ENCODE results near the gene FBXW4. TPM values are rescaled to one million over a fixed set of nuclear protein-coding genes. Genes with fewer than 3 reads are reported as not detected.

The FBXW4 gene
- total RNA-seq, 6 experiments from 2014 or later, result 15.1 to 29.5 (median 25.6) TPM

GRCh38 chr10:101618871-101619270, 76.1 kb downstream of the FBXW4 start:
- Histone ChIP-seq H3K36me3 (peaks cover 0 to 3% (median 0%) of the 10 kb centered on the region in 4 donors), H3K4me1 (no peaks in the 10 kb centered on the region), H3K4me3 (no peak overlapping the region), H3K9me3 (no peaks in the 10 kb centered on the region), H3K27me3 (no peaks in the 10 kb centered on the region), H3K27ac (no peak overlapping the region)
- ATAC-seq, result no peak
- no peak for DNase-seq
- WGBS (ENCODE audit: insufficient coverage, low coverage, low lambda C conversion rate, missing lambda C conversion rate), result 80% methylated on average over 1 of the region's 2 CpGs
- no peak for TF ChIP-seq POLR2A (IDR thresholded peaks at IDR 0.05)
- TF ChIP-seq, protein P1, sequence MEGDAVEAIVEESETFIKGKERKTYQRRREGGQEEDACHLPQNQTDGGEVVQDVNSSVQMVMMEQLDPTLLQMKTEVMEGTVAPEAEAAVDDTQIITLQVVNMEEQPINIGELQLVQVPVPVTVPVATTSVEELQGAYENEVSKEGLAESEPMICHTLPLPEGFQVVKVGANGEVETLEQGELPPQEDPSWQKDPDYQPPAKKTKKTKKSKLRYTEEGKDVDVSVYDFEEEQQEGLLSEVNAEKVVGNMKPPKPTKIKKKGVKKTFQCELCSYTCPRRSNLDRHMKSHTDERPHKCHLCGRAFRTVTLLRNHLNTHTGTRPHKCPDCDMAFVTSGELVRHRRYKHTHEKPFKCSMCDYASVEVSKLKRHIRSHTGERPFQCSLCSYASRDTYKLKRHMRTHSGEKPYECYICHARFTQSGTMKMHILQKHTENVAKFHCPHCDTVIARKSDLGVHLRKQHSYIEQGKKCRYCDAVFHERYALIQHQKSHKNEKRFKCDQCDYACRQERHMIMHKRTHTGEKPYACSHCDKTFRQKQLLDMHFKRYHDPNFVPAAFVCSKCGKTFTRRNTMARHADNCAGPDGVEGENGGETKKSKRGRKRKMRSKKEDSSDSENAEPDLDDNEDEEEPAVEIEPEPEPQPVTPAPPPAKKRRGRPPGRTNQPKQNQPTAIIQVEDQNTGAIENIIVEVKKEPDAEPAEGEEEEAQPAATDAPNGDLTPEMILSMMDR (IDR thresholded peaks at IDR 0.05), result no peak
- intact Hi-C loops (cut with DNase I), result no loop called here

DNA sequence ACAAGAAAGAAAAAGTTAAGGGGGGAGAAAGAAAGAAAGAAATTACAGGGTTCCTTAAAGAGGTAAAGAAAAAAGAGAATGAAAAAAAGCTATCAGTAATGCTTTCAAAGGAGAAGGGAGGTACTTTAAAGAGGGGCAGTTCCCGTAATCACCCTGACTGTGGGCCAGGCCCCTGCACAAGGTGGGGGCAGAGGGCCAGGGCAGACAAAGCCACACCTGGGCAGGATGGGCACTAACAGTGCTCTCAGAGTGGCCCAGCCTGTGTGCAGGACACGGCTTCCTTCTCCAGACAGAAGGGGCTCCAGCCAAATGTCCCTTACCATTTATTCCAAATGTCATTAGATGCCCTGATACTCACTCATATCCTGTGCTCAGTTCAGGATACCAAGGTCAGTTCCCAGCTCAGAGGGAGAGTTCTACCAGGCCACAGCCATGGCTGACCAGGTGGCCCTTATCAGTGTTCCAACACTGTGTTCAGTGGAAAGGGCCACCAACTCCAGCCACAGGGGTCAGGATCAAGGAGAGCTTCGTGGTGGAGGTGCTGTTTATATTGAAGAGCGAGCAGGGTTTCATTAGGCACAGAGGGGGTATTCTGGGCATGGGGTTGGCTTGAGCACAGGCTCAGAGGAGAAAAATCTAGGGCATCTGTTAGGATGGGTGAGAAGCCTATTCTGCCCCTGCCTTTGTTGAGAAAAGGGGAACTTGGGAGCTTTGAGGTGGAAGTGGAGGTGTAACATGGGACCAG, 77.0 kb downstream of the FBXW4 start:
- Histone ChIP-seq H3K9me3 (no peaks in the 10 kb centered on the region), H3K4me1 (no peaks in the 10 kb centered on the region), H3K4me3 (no peak overlapping the region), H3K27ac (no peak overlapping the region), H3K36me3 (peaks cover 0 to 3% (median 0%) of the 10 kb centered on the region in 4 donors), H3K27me3 (no peaks in the 10 kb centered on the region)
- no peak for ATAC-seq
- 85% methylated on average over 2 of the region's 4 CpGs for WGBS (ENCODE audit: insufficient coverage, low coverage, low lambda C conversion rate, missing lambda C conversion rate)
- DNase-seq, result no peak
- intact Hi-C loops (cut with DNase I), result no loop called here
- TF ChIP-seq, protein P1 (IDR thresholded peaks at IDR 0.05), result no peak
- TF ChIP-seq POLR2A (IDR thresholded peaks at IDR 0.05), result no peak

- peaks cover 0 to 2% (median 0%) of the 10 kb centered on the region in 4 donors for H3K36me3 ChIP-seq
- no peak overlapping the region for H3K27ac ChIP-seq
- ATAC-seq (no peak), DNase-seq (no peak)
- TF ChIP-seq, protein P1 (IDR thresholded peaks at IDR 0.05), result no peak
- TF ChIP-seq POLR2A (IDR thresholded peaks at IDR 0.05), result no peak
- H3K27me3 ChIP-seq, result no peaks in the 10 kb centered on the region
- intact Hi-C loops (cut with DNase I), result no loop called here
- 86% methylated on average over 6 of the region's 8 CpGs for WGBS (ENCODE audit: insufficient coverage, low coverage, low lambda C conversion rate, missing lambda C conversion rate)
- H3K4me1 ChIP-seq, result no peaks in the 10 kb centered on the region
- H3K9me3 ChIP-seq, result no peaks in the 10 kb centered on the region
- H3K4me3 ChIP-seq, result no peak overlapping the region
These were observed 77.7 kb downstream of the FBXW4 start for GRCh38 chr10:101617102-101617823.

DNA sequence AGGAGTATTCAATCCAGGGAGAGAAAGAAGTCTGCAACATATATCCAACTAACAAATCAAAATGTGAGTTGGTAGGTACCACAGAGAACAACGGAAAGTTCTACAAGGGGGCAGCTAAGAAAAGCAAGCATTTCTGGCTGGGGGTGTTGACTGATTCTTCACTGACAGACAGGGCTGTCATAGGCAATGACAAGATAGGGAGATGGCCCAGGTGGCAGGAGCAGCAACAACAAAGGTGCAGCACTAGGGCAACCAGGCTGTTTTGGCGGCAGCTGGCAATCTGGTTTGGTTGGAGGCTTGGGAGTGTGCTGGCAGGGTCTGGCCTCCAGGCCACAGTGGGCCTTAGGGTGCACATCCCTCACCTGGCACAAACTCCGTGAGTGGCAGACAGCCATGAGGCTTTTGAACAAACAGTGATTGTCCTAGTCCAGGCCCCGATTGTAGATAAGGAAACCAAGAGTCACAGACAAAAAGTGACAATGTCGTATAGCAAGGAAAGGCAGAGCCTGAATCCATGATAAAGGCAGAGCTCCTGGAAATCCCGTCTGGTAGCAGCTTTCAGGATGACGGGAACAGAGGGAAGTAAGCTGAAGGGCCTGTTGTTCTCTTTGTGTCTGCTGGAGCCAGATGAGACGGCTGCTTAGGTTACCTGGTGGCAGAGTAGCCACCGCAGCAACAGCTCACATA, 78.4 kb downstream of the FBXW4 start:
- TF ChIP-seq POLR2A (IDR thresholded peaks at IDR 0.05), result no peak
- TF ChIP-seq, protein P1 (IDR thresholded peaks at IDR 0.05), result no peak
- H3K27me3 ChIP-seq, result no peaks in the 10 kb centered on the region
- WGBS (ENCODE audit: insufficient coverage, low coverage, low lambda C conversion rate, missing lambda C conversion rate), result 48% methylated on average over 4 of the region's 9 CpGs
- H3K4me3 ChIP-seq, result no peak overlapping the region
- DNase-seq, result no peak
- H3K36me3 ChIP-seq, result peaks cover 0 to 4% (median 0%) of the 10 kb centered on the region in 4 donors
- peak in 2 of 4 donors; percentile 18 for ATAC-seq
- no peaks in the 10 kb centered on the region for H3K4me1 ChIP-seq
- H3K27ac ChIP-seq, result no peak overlapping the region
- H3K9me3 ChIP-seq, result no peaks in the 10 kb centered on the region
- intact Hi-C loops (cut with DNase I), result no loop called here

All from right lobe of liver (tissue), 6 donors.